ENCODE measurements around the gene ADGRG4.
A peak's percentile ranks its signal among the peaks of the same experiment; 100 is the strongest.

Gene ADGRG4

GRCh38 chrX:136380010-136380769 lies 79.4 kb downstream of the ADGRG4 start:
- no peak overlapping the region for H3K4me3 ChIP-seq (ENCODE audit: low read depth, low read length)
- DNase-seq (ENCODE audit: low read depth) = no peak
- TF ChIP-seq CTCF (conservative IDR thresholded peaks at IDR 0.05; ENCODE audit: low read depth, low read length) = no peak

GRCh38 chrX:136386173-136386572 lies 85.4 kb downstream of the ADGRG4 start:
- TF ChIP-seq CTCF (conservative IDR thresholded peaks at IDR 0.05; ENCODE audit: low read depth, low read length) = no peak
- no peak for DNase-seq (ENCODE audit: low read depth)
- H3K4me3 ChIP-seq (ENCODE audit: low read depth, low read length) = no peak overlapping the region

GRCh38 chrX:136386826-136387225 lies 86.1 kb downstream of the ADGRG4 start:
- no peak for TF ChIP-seq CTCF (conservative IDR thresholded peaks at IDR 0.05; ENCODE audit: low read depth, low read length)
- no peak for DNase-seq (ENCODE audit: low read depth)
- H3K4me3 ChIP-seq (ENCODE audit: low read depth, low read length) = no peak overlapping the region

- TF ChIP-seq CTCF (conservative IDR thresholded peaks at IDR 0.05; ENCODE audit: low read depth, low read length) = no peak
- no peak for DNase-seq (ENCODE audit: low read depth)
These were observed 87.3 kb downstream of the ADGRG4 start for GRCh38 chrX:136387951-136388502.

GRCh38 chrX:136390921-136391320 lies 90.2 kb downstream of the ADGRG4 start:
- no peak for DNase-seq (ENCODE audit: low read depth)
- no peak for TF ChIP-seq CTCF (conservative IDR thresholded peaks at IDR 0.05; ENCODE audit: low read depth, low read length)
- no peak overlapping the region for H3K4me3 ChIP-seq (ENCODE audit: low read depth, low read length)

More at GRCh38 chrX:136387951-136388502, 87.3 kb downstream of the ADGRG4 start:
- no peak overlapping the region for H3K4me3 ChIP-seq (ENCODE audit: low read depth, low read length)

GRCh38 chrX:136395271-136395670 lies 94.5 kb downstream of the ADGRG4 start:
- peak; percentile 2 for DNase-seq (ENCODE audit: low read depth)
- no peak for TF ChIP-seq CTCF (conservative IDR thresholded peaks at IDR 0.05; ENCODE audit: low read depth, low read length)
- no peak overlapping the region for H3K4me3 ChIP-seq (ENCODE audit: low read depth, low read length)

- DNase-seq (ENCODE audit: low read depth) = peak; percentile 9
- H3K4me3 ChIP-seq (ENCODE audit: low read depth, low read length) = no peak overlapping the region
- peak; percentile 21 for TF ChIP-seq CTCF (conservative IDR thresholded peaks at IDR 0.05; ENCODE audit: low read depth, low read length)
These were observed 96.2 kb downstream of the ADGRG4 start for GRCh38 chrX:136397001-136397400.

All from choroid plexus epithelial cell (primary cell).